ENCODE data around the gene HIVEP3. TPM values are rescaled to one million over a fixed set of nuclear protein-coding genes. Genes with fewer than 3 reads are reported as not detected.

HIVEP3 gene
- total RNA-seq, 1 donor from 2014 or later: 8.9 TPM

- no peak for DNase-seq (ENCODE audit: low read depth)
Observed at GRCh38 chr1:41889506-41890414, 29.0 kb downstream of the HIVEP3 start.

GRCh38 chr1:41888756-41889155 lies 30.0 kb downstream of the HIVEP3 start:
- TF ChIP-seq CTCF (IDR thresholded peaks at IDR 0.05; ENCODE audit: insufficient read depth, low read depth, low read length) (no peak), EZH2 (IDR thresholded peaks at IDR 0.05; ENCODE audit: insufficient read depth, low read length) (no peak)
- Histone ChIP-seq H3K4me3 (ENCODE audit: insufficient read depth, low read depth, low read length) (no peak overlapping the region), H3K9me3 (ENCODE audit: insufficient read depth, low read depth, low read length) (no peaks in the 10 kb centered on the region), H3K4me1 (ENCODE audit: insufficient read depth, low read length) (peaks cover 24% of the 10 kb centered on the region), H3K9ac (ENCODE audit: low read length) (no peak overlapping the region), H4K20me1 (ENCODE audit: insufficient read depth, low read length) (peaks cover 6% of the 10 kb centered on the region), H3K4me2 (ENCODE audit: low read length) (no peak overlapping the region), H3K36me3 (ENCODE audit: insufficient read depth, low read length) (no peaks in the 10 kb centered on the region), H3K27me3 (ENCODE audit: insufficient read depth, low read length) (no peaks in the 10 kb centered on the region), H3K27ac (ENCODE audit: low read depth, low read length) (no peak overlapping the region), H2AFZ (ENCODE audit: low read depth, low read length) (no peak overlapping the region), H3K79me2 (ENCODE audit: insufficient read depth, low read length) (peaks cover 53% of the 10 kb centered on the region)
- Mint-ChIP-seq H3K4me1 (ENCODE audit: low read depth, unreplicated experiment) (peaks cover 27% of the 10 kb centered on the region), H3K27me3 (ENCODE audit: low read depth, unreplicated experiment) (no peaks in the 10 kb centered on the region), H3K4me3 (ENCODE audit: unreplicated experiment) (no peak overlapping the region), H3K9me3 (ENCODE audit: unreplicated experiment) (no peaks in the 10 kb centered on the region), H3K36me3 (ENCODE audit: low read depth, unreplicated experiment) (no peaks in the 10 kb centered on the region), H3K27ac (ENCODE audit: unreplicated experiment) (no peak overlapping the region)
- FAIRE-seq: no peak
- DNase-seq (ENCODE audit: low read depth): no peak

More at GRCh38 chr1:41889506-41890414, 29.0 kb downstream of the HIVEP3 start:
- no peak overlapping the region for H2AFZ ChIP-seq (ENCODE audit: low read depth, low read length)
- no peaks in the 10 kb centered on the region for H3K9me3 ChIP-seq (ENCODE audit: insufficient read depth, low read depth, low read length)
- TF ChIP-seq EZH2 (IDR thresholded peaks at IDR 0.05; ENCODE audit: insufficient read depth, low read length) (no peak), CTCF (IDR thresholded peaks at IDR 0.05; ENCODE audit: insufficient read depth, low read depth, low read length) (no peak)
- no peak overlapping the region for H3K4me2 ChIP-seq (ENCODE audit: low read length)
- H3K4me1 Mint-ChIP-seq (ENCODE audit: low read depth, unreplicated experiment): peaks cover 26% of the 10 kb centered on the region
- no peak overlapping the region for H3K4me3 Mint-ChIP-seq (ENCODE audit: unreplicated experiment)
- no peaks in the 10 kb centered on the region for H3K9me3 Mint-ChIP-seq (ENCODE audit: unreplicated experiment)
- FAIRE-seq: no peak
- H3K27me3 Mint-ChIP-seq (ENCODE audit: low read depth, unreplicated experiment): no peaks in the 10 kb centered on the region
- peaks cover 6% of the 10 kb centered on the region for H4K20me1 ChIP-seq (ENCODE audit: insufficient read depth, low read length)
- no peaks in the 10 kb centered on the region for H3K36me3 Mint-ChIP-seq (ENCODE audit: low read depth, unreplicated experiment)
- no peaks in the 10 kb centered on the region for H3K27me3 ChIP-seq (ENCODE audit: insufficient read depth, low read length)
- no peaks in the 10 kb centered on the region for H3K36me3 ChIP-seq (ENCODE audit: insufficient read depth, low read length)
- H3K27ac Mint-ChIP-seq (ENCODE audit: unreplicated experiment): no peak overlapping the region
- H3K9ac ChIP-seq (ENCODE audit: low read length): peak overlapping the region; percentile 0
- peaks cover 24% of the 10 kb centered on the region for H3K4me1 ChIP-seq (ENCODE audit: insufficient read depth, low read length)
- peaks cover 57% of the 10 kb centered on the region for H3K79me2 ChIP-seq (ENCODE audit: insufficient read depth, low read length)
- no peak overlapping the region for H3K4me3 ChIP-seq (ENCODE audit: insufficient read depth, low read depth, low read length)
- H3K27ac ChIP-seq (ENCODE audit: low read depth, low read length): no peak overlapping the region

GRCh38 chr1:41887365-41887764 lies 31.4 kb downstream of the HIVEP3 start:
- H3K4me3 ChIP-seq (ENCODE audit: insufficient read depth, low read depth, low read length): no peak overlapping the region
- no peak overlapping the region for H3K27ac Mint-ChIP-seq (ENCODE audit: unreplicated experiment)
- peaks cover 23% of the 10 kb centered on the region for H3K4me1 ChIP-seq (ENCODE audit: insufficient read depth, low read length)
- no peak for DNase-seq (ENCODE audit: low read depth)
- peaks cover 2% of the 10 kb centered on the region for H3K36me3 Mint-ChIP-seq (ENCODE audit: low read depth, unreplicated experiment)
- no peak overlapping the region for H3K27ac ChIP-seq (ENCODE audit: low read depth, low read length)
- H3K9me3 ChIP-seq (ENCODE audit: insufficient read depth, low read depth, low read length): no peaks in the 10 kb centered on the region
- H3K4me3 Mint-ChIP-seq (ENCODE audit: unreplicated experiment): no peak overlapping the region
- no peak for FAIRE-seq
- H3K4me2 ChIP-seq (ENCODE audit: low read length): no peak overlapping the region
- H4K20me1 ChIP-seq (ENCODE audit: insufficient read depth, low read length): peaks cover 6% of the 10 kb centered on the region
- no peak overlapping the region for H3K9ac ChIP-seq (ENCODE audit: low read length)
- H3K79me2 ChIP-seq (ENCODE audit: insufficient read depth, low read length): peaks cover 49% of the 10 kb centered on the region
- H3K27me3 Mint-ChIP-seq (ENCODE audit: low read depth, unreplicated experiment): no peaks in the 10 kb centered on the region
- no peaks in the 10 kb centered on the region for H3K27me3 ChIP-seq (ENCODE audit: insufficient read depth, low read length)
- H3K36me3 ChIP-seq (ENCODE audit: insufficient read depth, low read length): no peaks in the 10 kb centered on the region
- no peaks in the 10 kb centered on the region for H3K9me3 Mint-ChIP-seq (ENCODE audit: unreplicated experiment)
- TF ChIP-seq CTCF (IDR thresholded peaks at IDR 0.05; ENCODE audit: insufficient read depth, low read depth, low read length) (no peak), EZH2 (IDR thresholded peaks at IDR 0.05; ENCODE audit: insufficient read depth, low read length) (no peak)
- H2AFZ ChIP-seq (ENCODE audit: low read depth, low read length): no peak overlapping the region
- peaks cover 33% of the 10 kb centered on the region for H3K4me1 Mint-ChIP-seq (ENCODE audit: low read depth, unreplicated experiment)

All from astrocyte (in vitro differentiated cells and primary cell).